HepG2 (cell line): ENCODE measurements around the gene RPL23. TPM values are rescaled to one million over a fixed set of nuclear protein-coding genes. Genes with fewer than 3 reads are reported as not detected.
A peak's percentile ranks its signal among the peaks of the same experiment; 100 is the strongest.

Source experiments
- ATAC-seq: fragments of 200-7000 bp; cut with Tn5 transposase; 3 replicates; pipeline ENCODE4 v1.9.1; 2020; ENCODE audit warnings: mild to moderate bottlenecking, moderate library complexity
- BruUV-seq: library from RNA; stranded (reverse); fragments of 400-500 nt; replicated peaks from 2 replicates; lab custom pipeline; 2021; lab: Mats Ljungman, UMichigan
- CTCF ChIA-PET: fragments of 300-600 bp; formaldehyde crosslinking; extraction: SDS; loops from one replicate; lab custom pipeline; 2021; ENCODE audit warnings: low total read pairs, inconsistent platforms, low intra/inter-chr PET ratio; lab: Yijun Ruan, JAX
- POLR2A ChIA-PET: fragments of 350-600 bp; sonication (Branson Sonifier 250); formaldehyde crosslinking; loops from one replicate; lab custom pipeline; 2020; ENCODE audit warnings: antibody characterized with exemption, inconsistent platforms; lab: Yijun Ruan, JAX
- DNase-seq: peaks from one replicate; pipeline ENCODE4 v3.0.0-alpha.2; 2015; ENCODE audit warnings: low spot score
- FAIRE-seq: peaks from 3 replicates; lab custom pipeline; 2011; peaks lifted over from hg19 to GRCh38; lab: Jason Lieb, UNC
- H2AFZ ChIP-seq: one replicate; pipeline ENCODE4 v1.6.1; 2011; ENCODE audit warnings: low read length, inconsistent platforms
- H3K27ac ChIP-seq: fragments of 300-600 bp; 3 replicates; pipeline ENCODE4 v1.8.0; 2011; ENCODE audit warnings: mixed run types, mild to moderate bottlenecking, mixed read lengths, low read length, inconsistent platforms; ENCODE audit not compliant: insufficient read depth; ENCODE audit errors: extremely low read length
- H3K27me3 ChIP-seq, 2 experiments: fragments of 200-600 bp in 1 of 2; 2 replicates in 1 of 2; 3 replicates in 1 of 2; pipeline versions ENCODE4 v1.6.0 to v1.8.0; 2011; ENCODE audit warnings: low read length in 2 of 2, mild to moderate bottlenecking in 2 of 2, moderate library complexity in 2 of 2, inconsistent platforms in 1 of 2; ENCODE audit not compliant: insufficient read depth in 2 of 2, control insufficient read depth in 1 of 2
- H3K36me3 ChIP-seq, 2 experiments: fragments of 200-600 bp in 1 of 2; replicated peaks in 1 of 2; 2 replicates in 1 of 2; 3 replicates in 1 of 2; pipeline versions ENCODE4 v1.5.1 to v1.8.0; 2011; ENCODE audit warnings: low read length in 2 of 2, inconsistent platforms in 1 of 2; ENCODE audit not compliant: insufficient read depth in 2 of 2, control insufficient read depth in 1 of 2
- H3K4me1 ChIP-seq: 2 replicates; pipeline ENCODE4 v1.5.1; 2012; ENCODE audit warnings: low read length, inconsistent platforms; ENCODE audit not compliant: insufficient read depth
- H3K4me2 ChIP-seq: 2 replicates; pipeline ENCODE4 v1.6.0; 2011; ENCODE audit warnings: low read depth, low read length, inconsistent platforms
- H3K4me3 ChIP-seq, 3 experiments: fragments of 200-600 bp in 1 of 3; sonication (generic), shearing (Covaris generic) in 1 of 3; replicated peaks in 1 of 3; 2 replicates each; pipeline ENCODE4 v1.5.1; 2011 to 2016; ENCODE audit warnings: low read length in 3 of 3, inconsistent platforms in 2 of 3, low read depth in 2 of 3, mild to moderate bottlenecking in 2 of 3, control low read depth in 1 of 3, mixed read lengths in 1 of 3; ENCODE audit not compliant: insufficient read depth in 1 of 3
- H3K79me2 ChIP-seq: one replicate; pipeline ENCODE4 v1.6.1; 2011; ENCODE audit warnings: low read length, inconsistent platforms; ENCODE audit not compliant: insufficient read depth
- H3K9ac ChIP-seq: 2 replicates; pipeline ENCODE4 v1.6.0; 2011; ENCODE audit warnings: mild to moderate bottlenecking, low read depth, low read length, inconsistent platforms; ENCODE audit not compliant: insufficient read depth
- H3K9me3 ChIP-seq: 2 replicates; pipeline ENCODE4 v1.5.1; 2012; ENCODE audit warnings: mild to moderate bottlenecking, low read length
- H4K20me1 ChIP-seq: 2 replicates; pipeline ENCODE4 v1.6.0; 2011; ENCODE audit warnings: inconsistent platforms, mild to moderate bottlenecking, low read length, moderate library complexity; ENCODE audit not compliant: insufficient read depth
- AKAP8 ChIP-seq: sonication (generic); formaldehyde crosslinking; IDR thresholded peaks from 2 replicates; pipeline ENCODE4 v1.5.1; 2020; ENCODE audit warnings: mild to moderate bottlenecking, missing genetic modification reagents
- MTA1 ChIP-seq: sonication (generic); formaldehyde crosslinking; IDR thresholded peaks from 2 replicates; pipeline ENCODE4 v1.4.0; 2020; ENCODE audit warnings: missing genetic modification reagents, mild to moderate bottlenecking, borderline replicate concordance
- ZNF629 ChIP-seq: sonication (generic); formaldehyde crosslinking; conservative IDR thresholded peaks from 2 replicates; pipeline ENCODE4 v1.5.0; 2020; ENCODE audit warnings: missing genetic modification reagents
- ZNF891 ChIP-seq: sonication (generic); formaldehyde crosslinking; IDR thresholded peaks from 2 replicates; pipeline ENCODE4 v1.5.0; 2020; ENCODE audit warnings: mild to moderate bottlenecking, missing genetic modification reagents
- WGBS: methylation state at CpG from one replicate; pipeline ENCODE4 v1.1.6; 2017; ENCODE audit warnings: low lambda C conversion rate; 5-methylcytosine and 5-hydroxymethylcytosine counted together
- in situ Hi-C: cut with HindIII; loops from 2 replicates; pipeline ENCODE4 v1.10.0; 2017; ENCODE audit warnings: low pct_unique_long_range_greater_than_20kb; ENCODE audit not compliant: extremely low pct_ligation_motif_present
- intact Hi-C: fragments of 100-400 bp; cut with micrococcal nuclease; formaldehyde crosslinking; loops from one replicate; pipeline ENCODE4 v1.10.0; 2022; ENCODE audit not compliant: unreplicated experiment
- polyA plus RNA-seq, 8 experiments: library from polyadenylated mRNA; depleted of rRNA in 3 of 8; stranded (reverse) in 7 of 8; unstranded in 1 of 8; fragments of >200 nt; fragmentation: Illumina TruSeq in 4 of 8; extraction: Trizol in 4 of 8; gene quantifications; 2 replicates each; pipeline versions ENCODE4 v1.2.1 to v1.2.3, GENCODE V29; 2011 to 2016; ENCODE audit warnings: low read depth in 4 of 8, missing spikeins in 1 of 8, mixed read lengths in 1 of 8; ENCODE audit not compliant: insufficient read depth in 1 of 8
- total RNA-seq, 5 experiments: library from RNA; depleted of rRNA; stranded (reverse); fragments of >200 nt; fragmentation: Illumina TruSeq; extraction: Trizol; gene quantifications; 2 replicates each; pipeline ENCODE4 v1.2.3, GENCODE V29; 2016; ENCODE audit warnings: low read depth in 1 of 5
- TF ChIP-seq, protein P1 (sequence below): IDR thresholded peaks from 2 replicates; pipeline ENCODE4 v1.6.1; 2016; ENCODE audit warnings: mild to moderate bottlenecking, missing biosample characterization, missing genetic modification reagents

The RPL23 gene
- total and polyA plus RNA-seq, 2 of the 13 experiments (the other 11 are each of a cell fraction or from before 2014, with no cell fraction given) = 2,790 to 4,860 TPM

DNA sequence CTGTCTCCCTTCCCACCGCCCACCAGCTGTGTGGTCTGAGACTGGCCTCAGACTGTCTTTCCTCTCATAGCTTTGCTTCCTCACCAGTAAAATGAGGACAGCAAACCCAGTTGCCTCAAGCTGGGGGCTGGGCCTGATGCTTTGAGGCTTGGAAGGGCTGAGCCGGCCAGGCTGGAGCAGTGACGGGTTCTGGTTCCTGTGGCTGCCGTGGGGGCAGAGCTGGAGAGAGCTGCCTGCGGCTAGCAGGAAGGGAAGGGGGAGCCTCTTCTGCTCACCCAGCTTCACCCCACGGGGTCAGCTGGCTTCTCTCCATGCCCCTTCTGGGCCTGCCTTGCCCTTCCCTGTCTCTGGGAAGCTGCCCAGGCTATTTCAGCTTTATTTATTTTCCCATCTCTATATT, 40.1 kb upstream of the RPL23 start:
- Histone ChIP-seq H3K27me3 (no peaks in the 10 kb centered on the region), H3K79me2 (peaks cover 4% of the 10 kb centered on the region)
- intact Hi-C loops = no loop called here

DNA sequence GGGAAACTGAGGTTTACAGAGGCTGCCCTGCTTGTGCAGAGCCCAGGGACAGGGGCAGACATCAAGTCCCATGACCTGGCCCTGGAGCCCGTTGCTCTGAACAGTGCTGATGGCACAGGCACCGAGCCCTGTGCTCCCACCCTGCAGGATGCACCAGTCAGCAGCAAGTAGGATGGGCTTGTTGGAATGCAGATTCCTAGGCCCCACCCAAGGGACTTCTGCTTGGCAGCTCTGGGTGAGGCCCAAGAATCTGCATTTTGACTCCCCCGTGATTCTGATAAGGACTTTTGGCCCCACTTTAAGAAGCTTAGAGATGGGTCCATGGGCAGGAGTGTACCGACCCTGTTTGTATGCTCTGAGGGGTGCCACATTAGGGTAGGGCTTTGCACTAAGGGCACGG, 39.6 kb upstream of the RPL23 start:
- POLR2A ChIA-PET = interaction anchor here (1.0 to 3.2 kb wide), 5 partner anchors 11 to 39 kb away, joined by 4 to 15 read pairs (median 6); partner anchors contain the start of genes LASP1 and RPL23
- H3K79me2 ChIP-seq = peaks cover 6% of the 10 kb centered on the region
- no peak for FAIRE-seq

More for the DNA sequence above, 40.1 kb upstream of the RPL23 start:
- no peak; the same call in 2 of the 3 replicates for ATAC-seq
- WGBS = 94% methylated on average over 6 of the region's 6 CpGs
- Histone ChIP-seq H3K9me3 (no peaks in the 10 kb centered on the region), H3K36me3 (peaks cover 55 to 84% of the 10 kb centered on the region in 2 experiments), H3K9ac (no peak overlapping the region), H3K4me3 (no peak overlapping the region), H2AFZ (no peak overlapping the region), H3K27ac (peak overlapping the region; percentile 5), H4K20me1 (peaks cover 11% of the 10 kb centered on the region; the same call in 1 of the 2 replicates), H3K4me2 (no peak overlapping the region), H3K4me1 (peaks cover 28% of the 10 kb centered on the region)
- in situ Hi-C loops = no loop called here
- CTCF ChIA-PET = no interaction called here
- TF ChIP-seq, protein P1, sequence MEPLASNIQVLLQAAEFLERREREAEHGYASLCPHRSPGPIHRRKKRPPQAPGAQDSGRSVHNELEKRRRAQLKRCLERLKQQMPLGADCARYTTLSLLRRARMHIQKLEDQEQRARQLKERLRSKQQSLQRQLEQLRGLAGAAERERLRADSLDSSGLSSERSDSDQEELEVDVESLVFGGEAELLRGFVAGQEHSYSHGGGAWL (CRISPR knock-in tag) = 0 out of 2 replicates have a peak, but pooled peaks have one; percentile 25
- no peak for TF ChIP-seq MTA1 (CRISPR knock-in tag)
- BruUV-seq = no TSS peak
- no peak for FAIRE-seq
- DNase-seq = no peak
- POLR2A ChIA-PET = interaction anchor here (0.5 to 3.2 kb wide), 6 partner anchors 12 to 39 kb away, joined by 3 to 15 read pairs (median 6); partner anchors contain the start of genes LASP1 and RPL23

More for the DNA sequence above, 39.6 kb upstream of the RPL23 start:
- no peak overlapping the region for H3K9ac ChIP-seq
- no peak overlapping the region for H2AFZ ChIP-seq
- intact Hi-C loops (no loop called here), in situ Hi-C loops (no loop called here)
- no TSS peak for BruUV-seq
- peaks cover 24% of the 10 kb centered on the region for H3K4me1 ChIP-seq
- no peaks in the 10 kb centered on the region for H3K9me3 ChIP-seq
- peaks cover 11% of the 10 kb centered on the region; the same call in 1 of the 2 replicates for H4K20me1 ChIP-seq
- no peak overlapping the region for H3K4me2 ChIP-seq
- no peak overlapping the region for H3K4me3 ChIP-seq
- ATAC-seq (no peak), DNase-seq (no peak)
- 0 out of 2 replicates have a peak, but pooled peaks have one; percentile 43 for TF ChIP-seq AKAP8
- peak; percentile 45; the same call in 1 of the 2 replicates for TF ChIP-seq ZNF629 (CRISPR knock-in tag)
- no peak for TF ChIP-seq ZNF891 (CRISPR knock-in tag)
- peaks cover 51 to 82% of the 10 kb centered on the region in 2 experiments for H3K36me3 ChIP-seq
- 100% methylated on average over 5 of the region's 5 CpGs for WGBS
- H3K27me3 ChIP-seq = no peaks in the 10 kb centered on the region
- CTCF ChIA-PET = no interaction called here
- H3K27ac ChIP-seq = no peak overlapping the region
